ENCODE results near the gene PPP1R14C. TPM values are rescaled to one million over a fixed set of nuclear protein-coding genes. Genes with fewer than 3 reads are reported as not detected.
A peak's percentile ranks its signal among the peaks of the same experiment; 100 is the strongest.

The PPP1R14C gene
- total RNA-seq, 1 experiment from 2014 or later: 12.1 TPM

GRCh38 chr6:150255840-150256239, 113.0 kb downstream of the PPP1R14C start:
- Histone ChIP-seq H3K9me2 (ENCODE audit: insufficient read depth) (no peaks in the 10 kb centered on the region), H3K4me1 (replicated peaks; ENCODE audit: insufficient read depth) (peaks cover 62% of the 10 kb centered on the region), H3K4me2 (peak overlapping the region; percentile 73), H3K27me3 (ENCODE audit: insufficient read depth, low read depth) (no peaks in the 10 kb centered on the region), H3K9me3 (ENCODE audit: insufficient read depth, low read depth) (peaks cover 5% of the 10 kb centered on the region; the same call in 1 of the 2 replicates), H3K79me2 (ENCODE audit: low read depth) (no peaks in the 10 kb centered on the region), H3F3A (ENCODE audit: insufficient read depth, low read depth) (peaks cover 24% of the 10 kb centered on the region), H3K4me3 (no peak overlapping the region), H4K20me1 (ENCODE audit: insufficient read depth) (no peaks in the 10 kb centered on the region), H2AFZ (no peak overlapping the region), H3K36me3 (ENCODE audit: low read depth) (no peaks in the 10 kb centered on the region), H3K27ac (peak overlapping the region; percentile 96)
- intact Hi-C loops (cut with micrococcal nuclease; ENCODE audit: unreplicated experiment): loop anchor here (1.0 to 5.0 kb wide), 2 partner anchors 80 to 114 kb away; partner anchors contain the start of gene PPP1R14C
- ChIA-PET CTCF (interaction anchor here (0.6 kb wide), 1 partner anchor 392 kb away, joined by 4 read pairs; no protein-coding TSS in a partner anchor), POLR2A (ENCODE audit: unreplicated experiment) (no interaction called here)
- DNase-seq: peak in 1 of 2 experiments; percentile 17
- TF ChIP-seq, protein P1, sequence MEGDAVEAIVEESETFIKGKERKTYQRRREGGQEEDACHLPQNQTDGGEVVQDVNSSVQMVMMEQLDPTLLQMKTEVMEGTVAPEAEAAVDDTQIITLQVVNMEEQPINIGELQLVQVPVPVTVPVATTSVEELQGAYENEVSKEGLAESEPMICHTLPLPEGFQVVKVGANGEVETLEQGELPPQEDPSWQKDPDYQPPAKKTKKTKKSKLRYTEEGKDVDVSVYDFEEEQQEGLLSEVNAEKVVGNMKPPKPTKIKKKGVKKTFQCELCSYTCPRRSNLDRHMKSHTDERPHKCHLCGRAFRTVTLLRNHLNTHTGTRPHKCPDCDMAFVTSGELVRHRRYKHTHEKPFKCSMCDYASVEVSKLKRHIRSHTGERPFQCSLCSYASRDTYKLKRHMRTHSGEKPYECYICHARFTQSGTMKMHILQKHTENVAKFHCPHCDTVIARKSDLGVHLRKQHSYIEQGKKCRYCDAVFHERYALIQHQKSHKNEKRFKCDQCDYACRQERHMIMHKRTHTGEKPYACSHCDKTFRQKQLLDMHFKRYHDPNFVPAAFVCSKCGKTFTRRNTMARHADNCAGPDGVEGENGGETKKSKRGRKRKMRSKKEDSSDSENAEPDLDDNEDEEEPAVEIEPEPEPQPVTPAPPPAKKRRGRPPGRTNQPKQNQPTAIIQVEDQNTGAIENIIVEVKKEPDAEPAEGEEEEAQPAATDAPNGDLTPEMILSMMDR (conservative IDR thresholded peaks at IDR 0.05): no peak
- TF ChIP-seq EZH2 (IDR thresholded peaks at IDR 0.05; ENCODE audit: low read depth): no peak
- no TSS peak for BruUV-seq (replicated peaks)

DNA sequence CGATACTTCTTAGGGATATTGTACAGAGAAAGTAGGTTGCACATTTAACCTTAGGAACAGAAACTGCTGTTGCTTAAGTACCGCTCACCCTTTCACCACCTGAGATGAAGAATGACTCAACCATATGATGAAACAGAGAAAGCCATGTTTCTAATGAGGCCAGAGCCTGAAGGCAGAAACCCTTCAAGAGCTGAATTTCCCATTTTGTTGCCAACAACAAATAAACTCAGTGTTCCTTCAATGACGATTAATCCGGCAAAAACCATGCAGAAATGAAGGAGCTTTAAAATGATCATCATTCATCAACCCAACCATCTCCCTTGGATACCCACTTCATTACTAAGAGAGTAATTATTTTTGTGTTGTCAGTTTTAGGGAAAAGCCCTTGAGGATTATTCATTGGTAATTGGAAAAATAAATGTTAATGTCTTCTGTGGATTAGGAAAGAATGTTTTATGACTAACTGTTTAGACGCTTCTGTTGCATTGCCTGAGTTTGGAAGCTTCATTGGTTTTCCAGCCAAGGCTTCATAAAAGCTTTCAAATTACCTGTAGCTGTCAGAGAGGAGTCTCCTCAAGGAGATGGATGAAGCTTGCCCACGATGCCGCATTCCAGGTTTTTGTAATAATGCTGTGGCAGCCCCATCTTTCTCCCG, 113.9 kb downstream of the PPP1R14C start:
- Histone ChIP-seq H3K36me3 (ENCODE audit: low read depth) (no peaks in the 10 kb centered on the region), H2AFZ (peak overlapping the region; percentile 75), H3K9me3 (ENCODE audit: insufficient read depth, low read depth) (peaks cover 5% of the 10 kb centered on the region; the same call in 1 of the 2 replicates), H3F3A (ENCODE audit: insufficient read depth, low read depth) (peaks cover 24% of the 10 kb centered on the region), H3K27me3 (ENCODE audit: insufficient read depth, low read depth) (no peaks in the 10 kb centered on the region), H4K20me1 (ENCODE audit: insufficient read depth) (no peaks in the 10 kb centered on the region), H3K4me1 (replicated peaks; ENCODE audit: insufficient read depth) (peaks cover 62% of the 10 kb centered on the region), H3K27ac (peak overlapping the region; percentile 96), H3K4me3 (peak overlapping the region; percentile 14; the same call in 1 of the 2 replicates), H3K9me2 (ENCODE audit: insufficient read depth) (no peaks in the 10 kb centered on the region), H3K79me2 (ENCODE audit: low read depth) (no peaks in the 10 kb centered on the region), H3K4me2 (peak overlapping the region; percentile 73)
- ChIA-PET POLR2A (ENCODE audit: unreplicated experiment) (interaction anchor here (0.5 kb wide), 1 partner anchor 54 kb away, joined by 3 read pairs; no protein-coding TSS in a partner anchor), CTCF (no interaction called here)
- peak; percentile 26 to 93 for DNase-seq
- no TSS peak for BruUV-seq (replicated peaks)
- TF ChIP-seq, protein P1 (conservative IDR thresholded peaks at IDR 0.05): no peak
- no peak for TF ChIP-seq EZH2 (IDR thresholded peaks at IDR 0.05; ENCODE audit: low read depth)
- intact Hi-C loops (cut with micrococcal nuclease; ENCODE audit: unreplicated experiment): loop anchor here (1.0 to 5.0 kb wide), 2 partner anchors 80 to 114 kb away; partner anchors contain the start of gene PPP1R14C

DNA sequence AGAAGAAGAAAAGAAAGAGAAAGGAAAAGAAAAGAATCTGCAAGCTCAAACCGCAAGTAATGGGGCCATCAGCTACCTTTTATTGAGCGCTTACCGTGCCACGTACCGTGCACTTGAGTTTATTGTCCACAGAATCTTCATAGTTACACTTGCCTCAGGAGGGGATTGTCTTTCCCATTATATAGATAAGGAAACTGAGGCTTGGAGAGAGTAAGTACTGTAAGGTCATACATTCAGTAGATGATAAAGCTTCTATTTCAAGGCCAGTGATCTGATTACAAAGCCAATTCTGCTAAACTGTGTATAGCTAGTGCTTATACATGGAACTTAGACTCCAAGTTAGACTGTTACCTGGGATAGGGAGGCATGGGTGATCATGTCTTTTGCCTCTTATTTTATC, 115.5 kb downstream of the PPP1R14C start:
- no peaks in the 10 kb centered on the region for H3K9me2 ChIP-seq (ENCODE audit: insufficient read depth)
- H3K27ac ChIP-seq: peak overlapping the region; percentile 96; the same call in 1 of the 2 replicates
- peaks cover 5% of the 10 kb centered on the region; the same call in 1 of the 2 replicates for H3K9me3 ChIP-seq (ENCODE audit: insufficient read depth, low read depth)
- DNase-seq: no peak
- H3K79me2 ChIP-seq (ENCODE audit: low read depth): no peaks in the 10 kb centered on the region
- CTCF ChIA-PET: no interaction called here
- peaks cover 21% of the 10 kb centered on the region for H3F3A ChIP-seq (ENCODE audit: insufficient read depth, low read depth)
- POLR2A ChIA-PET (ENCODE audit: unreplicated experiment): no interaction called here
- H3K36me3 ChIP-seq (ENCODE audit: low read depth): no peaks in the 10 kb centered on the region
- no peak overlapping the region for H3K4me3 ChIP-seq
- BruUV-seq (replicated peaks): no TSS peak
- H2AFZ ChIP-seq: no peak overlapping the region
- no peak overlapping the region for H3K4me2 ChIP-seq
- no peaks in the 10 kb centered on the region for H4K20me1 ChIP-seq (ENCODE audit: insufficient read depth)
- peaks cover 46% of the 10 kb centered on the region for H3K4me1 ChIP-seq (replicated peaks; ENCODE audit: insufficient read depth)
- H3K27me3 ChIP-seq (ENCODE audit: insufficient read depth, low read depth): no peaks in the 10 kb centered on the region
- intact Hi-C loops (cut with micrococcal nuclease; ENCODE audit: unreplicated experiment): loop anchor here (5.0 kb wide), 1 partner anchor 116 kb away; the partner anchor contains the start of gene PPP1R14C
- no peak for TF ChIP-seq EZH2 (IDR thresholded peaks at IDR 0.05; ENCODE audit: low read depth)
- TF ChIP-seq, protein P1 (conservative IDR thresholded peaks at IDR 0.05): no peak

All from PC-9 (cell line).